AG04449 (cell line): ENCODE data around the gene ZNF821.
A peak's percentile ranks its signal among the peaks of the same experiment; 100 is the strongest.

Experiments used
- CTCF ChIA-PET: fragments of 350-600 bp; formaldehyde crosslinking; extraction: SDS; loops from one replicate; lab custom pipeline; 2021; ENCODE audit warnings: antibody characterized with exemption; lab: Yijun Ruan, JAX
- POLR2A ChIA-PET: fragments of 400-600, 350-600 bp; formaldehyde crosslinking; extraction: SDS; loops from one replicate; lab custom pipeline; 2020; ENCODE audit warnings: antibody characterized with exemption, inconsistent platforms; lab: Yijun Ruan, JAX
- DNase-seq: peaks from one replicate; pipeline ENCODE4 v3.0.0-alpha.2; 2010; ENCODE audit warnings: low read depth, low spot score
- H3K4me3 ChIP-seq: 2 replicates; pipeline ENCODE4 v1.5.1; 2011; ENCODE audit warnings: low read depth, mild to moderate bottlenecking, control low read depth, low read length
- CTCF ChIP-seq: IDR thresholded peaks from one replicate; pipeline ENCODE4 v1.5.1; 2011; ENCODE audit warnings: mild to moderate bottlenecking, moderate library complexity, low read length, control low read depth, inconsistent platforms; ENCODE audit not compliant: insufficient read depth; ENCODE audit errors: missing control alignments

Gene ZNF821

GRCh38 chr16:71852158-71852557 lies 31.8 kb downstream of the ZNF821 start:
- DNase-seq: no peak
- ChIA-PET CTCF (interaction anchor here (25.4 kb wide), 1 partner anchor 30 kb away, joined by 295 read pairs; the partner anchor contains the start of gene ZNF821), POLR2A (no interaction called here)
- no peak overlapping the region for H3K4me3 ChIP-seq
- no peak for TF ChIP-seq CTCF

DNA sequence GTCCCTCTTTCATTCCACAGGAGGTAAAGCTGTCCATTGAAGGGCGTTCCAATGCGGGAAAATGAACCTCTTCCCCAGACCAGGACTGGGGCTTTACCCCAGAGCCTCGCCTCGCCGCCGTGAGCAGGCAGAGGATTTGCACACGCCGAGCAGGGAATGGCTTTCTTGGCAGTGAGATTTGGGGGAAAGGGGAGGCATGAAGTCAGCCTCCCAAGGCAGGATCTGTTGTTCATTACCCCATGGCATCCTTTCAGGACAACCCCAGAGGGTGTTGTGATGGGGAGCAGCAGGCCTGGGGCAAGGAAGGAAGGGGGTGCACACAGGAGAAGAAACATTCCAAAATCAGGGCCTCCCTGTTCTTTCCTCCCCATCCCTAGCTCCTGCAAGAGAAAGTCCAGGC lies 32.2 kb downstream of the ZNF821 start:
- ChIA-PET CTCF (interaction anchor here (0.5 to 25.4 kb wide), 2 partner anchors 30 to 79 kb away, joined by 3 to 295 read pairs; partner anchors contain the start of gene ZNF821), POLR2A (no interaction called here)
- H3K4me3 ChIP-seq: no peak overlapping the region
- no peak for TF ChIP-seq CTCF
- no peak for DNase-seq

DNA sequence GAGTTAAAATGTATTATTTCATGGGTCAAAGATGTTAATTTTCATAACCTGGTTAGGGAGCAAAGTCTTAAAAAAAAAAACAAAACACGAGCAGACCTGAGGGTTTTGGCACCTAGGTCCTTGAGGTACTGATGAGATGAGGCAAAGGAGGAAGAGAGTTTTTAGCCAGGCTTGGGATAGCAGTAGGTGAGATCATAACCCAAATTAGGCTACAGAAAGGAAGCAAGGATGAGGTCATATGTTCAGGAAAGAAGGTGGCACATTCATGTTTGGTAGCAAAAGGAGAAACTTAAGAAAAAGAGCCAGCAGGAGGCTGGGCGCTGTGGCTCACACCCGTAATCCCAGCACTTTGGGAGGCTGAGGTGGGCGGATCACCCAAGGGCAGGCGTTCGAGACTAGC lies 35.4 kb downstream of the ZNF821 start:
- no peak for TF ChIP-seq CTCF
- no peak overlapping the region for H3K4me3 ChIP-seq
- ChIA-PET CTCF (interaction anchor here (3.3 kb wide), 1 partner anchor 34 kb away, joined by 16 read pairs; no protein-coding TSS in a partner anchor), POLR2A (no interaction called here)
- no peak for DNase-seq

DNA sequence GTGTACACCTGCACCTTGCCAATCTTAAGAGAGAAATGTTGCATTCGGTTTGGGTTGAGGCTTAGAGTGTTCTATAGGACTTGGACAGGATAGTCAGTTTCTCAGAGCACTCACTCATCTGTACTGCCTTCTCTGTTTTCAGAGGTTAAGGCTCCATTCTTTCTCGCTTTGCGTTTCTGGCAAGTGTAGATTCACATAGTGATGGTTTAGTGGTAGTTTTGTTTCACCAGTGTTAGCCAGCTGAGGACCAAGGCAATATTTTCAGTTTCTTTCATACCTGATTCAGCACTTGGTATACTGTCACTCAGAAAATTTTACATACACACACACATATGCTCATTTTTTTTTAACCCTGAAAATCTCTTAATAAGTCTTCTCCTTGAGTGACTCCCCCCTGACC lies 36.9 kb downstream of the ZNF821 start:
- H3K4me3 ChIP-seq: peak overlapping the region; percentile 94
- ChIA-PET CTCF (interaction anchor here (0.6 to 1.4 kb wide), 4 partner anchors 27 to 114 kb away, joined by 3 to 10 read pairs (median 4); no protein-coding TSS in a partner anchor), POLR2A (no interaction called here)
- no peak for DNase-seq
- no peak for TF ChIP-seq CTCF

DNA sequence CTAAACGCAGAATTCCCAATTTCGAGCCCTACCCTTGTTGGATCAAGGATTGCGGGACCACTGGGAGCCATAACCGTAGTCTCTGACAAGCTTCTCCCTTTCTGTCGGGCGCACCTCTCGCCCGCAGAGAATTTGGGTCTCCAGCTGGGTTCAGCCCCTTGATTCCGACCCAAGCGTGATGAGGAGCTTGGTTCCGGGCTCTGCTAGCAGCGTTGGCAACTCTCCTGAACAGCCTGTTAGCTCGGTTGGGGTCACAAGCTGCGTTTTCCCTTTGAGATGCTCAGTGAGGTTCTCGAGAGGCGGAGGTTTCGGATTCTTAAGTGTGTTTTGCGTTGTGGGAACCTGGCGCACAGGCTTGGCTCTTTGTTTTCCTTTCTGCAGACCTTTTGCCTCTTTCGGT lies 37.6 kb downstream of the ZNF821 start:
- no peak for DNase-seq
- CTCF ChIA-PET: interaction anchor here (1.4 kb wide), 2 partner anchors 36 to 115 kb away, joined by 6 to 10 read pairs; no protein-coding TSS in a partner anchor
- TF ChIP-seq CTCF: no peak
- H3K4me3 ChIP-seq: peak overlapping the region; percentile 94
- POLR2A ChIA-PET: no interaction called here

DNA sequence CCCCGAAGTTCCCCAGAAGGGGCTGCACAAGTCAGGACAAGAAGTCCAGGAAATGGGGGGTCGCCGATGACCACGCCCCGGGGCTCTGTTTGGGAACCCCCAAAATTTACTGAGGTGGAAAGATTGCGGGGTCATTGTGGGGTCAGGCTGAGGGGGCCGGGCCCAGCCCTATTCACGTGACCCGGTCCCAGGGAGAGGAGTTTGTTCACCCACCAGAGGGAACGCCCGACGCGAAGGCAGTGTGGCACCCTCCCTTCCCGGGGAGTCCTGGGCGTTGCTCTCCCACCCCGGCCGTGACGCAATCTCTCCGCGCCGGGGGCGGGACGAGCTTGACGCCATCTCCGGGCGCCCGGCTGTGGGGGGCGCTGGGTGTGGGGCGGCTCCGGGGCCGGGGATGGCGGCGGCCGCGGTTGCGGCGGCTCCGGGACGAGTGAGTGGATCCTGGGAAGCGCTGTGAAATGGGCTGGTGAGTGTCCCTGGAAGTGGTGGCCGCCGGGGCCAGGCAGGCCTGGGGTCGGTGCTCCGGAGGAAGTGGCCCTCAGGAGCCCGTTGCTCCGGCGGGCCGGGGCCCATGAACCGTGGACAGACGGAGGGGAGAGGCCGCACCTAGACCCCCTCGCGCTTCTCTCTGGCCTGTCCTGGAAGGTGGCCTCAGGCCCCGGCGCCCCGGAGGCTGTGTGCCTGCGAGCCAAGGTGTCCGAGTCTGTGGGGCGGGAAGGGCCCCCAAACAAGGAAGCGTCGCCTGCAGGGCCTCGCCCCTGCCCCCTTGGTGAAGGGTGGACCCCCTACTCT lies 38.1 kb downstream of the ZNF821 start, which contains the start of gene ATXN1L:
TSS of gene ATXN1L (plus strand) at position 338 of the 792 bp plus-strand sequence. CDS start 3,765 bp downstream, outside the sequence.
- TF ChIP-seq CTCF: no peak
- peak within 1 kb of the TSS; percentile 94 for H3K4me3 ChIP-seq
- peak; percentile 54 for DNase-seq
- ChIA-PET CTCF (interaction anchor here (1.3 to 1.4 kb wide), 3 partner anchors 37 to 116 kb away, joined by 6 to 10 read pairs (median 6); no protein-coding TSS in a partner anchor), POLR2A (no interaction called here)
